Spleen (tissue), 11 donors: ENCODE measurements around the gene SLC6A1. TPM values are rescaled to one million over a fixed set of nuclear protein-coding genes. Genes with fewer than 3 reads are reported as not detected.

ENCODE experiments used
- DNase-seq: peaks from one replicate; pipeline ENCODE4 v3.0.0-alpha.2; 2020
- H3K27ac ChIP-seq, 8 donors: fragments of 200-600 bp; sonication (generic) in 7 of 8; 1 replicate in 4 of 8; 2 replicates in 4 of 8; pipeline versions ENCODE4 v1.5.0 to v1.8.0; 2016 to 2021; ENCODE audit warnings: inconsistent platforms in 4 of 8, mild to moderate bottlenecking in 4 of 8, moderate library complexity in 1 of 8
- H3K27me3 ChIP-seq, 7 donors: fragments of 200-600 bp; sonication (generic) in 6 of 7; replicated peaks in 1 of 7; 1 replicate in 4 of 7; 2 replicates in 3 of 7; pipeline versions ENCODE4 v1.5.0 to v1.8.0; 2016 to 2021; ENCODE audit warnings: inconsistent platforms in 3 of 7, mild to moderate bottlenecking in 1 of 7
- H3K36me3 ChIP-seq, 6 donors: fragments of 200-600 bp; sonication (generic) in 5 of 6; 1 replicate in 4 of 6; 2 replicates in 2 of 6; pipeline versions ENCODE4 v1.5.0 to v1.8.0; 2016 to 2021; ENCODE audit warnings: inconsistent platforms in 2 of 6
- H3K4me1 ChIP-seq, 6 donors: fragments of 200-600 bp; sonication (generic) in 5 of 6; 1 replicate in 3 of 6; 2 replicates in 3 of 6; pipeline versions ENCODE4 v1.5.0 to v1.8.0; 2016 to 2021; ENCODE audit warnings: inconsistent platforms in 3 of 6
- H3K4me3 ChIP-seq, 8 donors: fragments of 200-600 bp; sonication (generic) in 7 of 8; 1 replicate in 4 of 8; 2 replicates in 4 of 8; pipeline versions ENCODE4 v1.5.0 to v1.8.0; 2016 to 2021; ENCODE audit warnings: inconsistent platforms in 4 of 8, mild to moderate bottlenecking in 4 of 8, moderate library complexity in 2 of 8
- H3K9me3 ChIP-seq, 8 donors: fragments of 200-600 bp; sonication (generic) in 7 of 8; 1 replicate in 4 of 8; 2 replicates in 4 of 8; pipeline versions ENCODE4 v1.5.0 to v1.8.0; 2016 to 2021; ENCODE audit warnings: inconsistent platforms in 4 of 8
- CTCF ChIP-seq, 11 experiments: fragments of 200-600 bp in 7 of 11; fragments of 450-650 bp in 4 of 11; sonication (generic) in 4 of 11; IDR thresholded peaks in 8 of 11; conservative IDR thresholded peaks in 3 of 11; 1 replicate in 7 of 11; 2 replicates in 4 of 11; pipeline versions ENCODE4 v1.4.0 to v1.8.0; 2016 to 2021; ENCODE audit warnings: antibody characterized with exemption in 11 of 11, inconsistent platforms in 4 of 11, mild to moderate bottlenecking in 1 of 11
- POLR2A ChIP-seq, 3 donors: fragments of 450-650 bp; IDR thresholded peaks; one replicate each; pipeline ENCODE4 v1.5.1; 2017; ENCODE audit warnings: antibody characterized with exemption in 3 of 3, mild to moderate bottlenecking in 1 of 3
- POLR2AphosphoS5 ChIP-seq, 3 donors: sonication (generic); formaldehyde crosslinking; IDR thresholded peaks; one replicate each; pipeline ENCODE4 v1.5.1; 2017; ENCODE audit warnings: antibody characterized with exemption in 3 of 3
- WGBS, 5 donors: extraction: QIAGEN DNeasy Blood & Tissue Kit in 3 of 5; methylation state at CpG; one replicate each; pipeline versions ENCODE4 v1.1.5 to v1.1.7; 2013 to 2018; 5-methylcytosine and 5-hydroxymethylcytosine counted together
- intact Hi-C: fragments of 100-400 bp; cut with DNase I; formaldehyde crosslinking; loops from one replicate; pipeline ENCODE4 v1.15.0; 2023; ENCODE audit warnings: low total_unique reads
- polyA plus RNA-seq, 3 donors: library from polyadenylated mRNA; stranded (reverse); fragments of 200-250 nt; gene quantifications; one replicate each; pipeline ENCODE4 v1.2.1, GENCODE V29; 2013
- total RNA-seq, 7 donors: library from RNA; depleted of rRNA in 3 of 7; stranded (reverse); fragments of >200 nt in 3 of 7; fragmentation: NEBNext Ultra II Directional in 4 of 7; extraction: Animal tissue kit (Norgen Biotek cat#: 25700) in 4 of 7; gene quantifications; one replicate each; pipeline versions ENCODE4 v1.1.0 to v1.2.1, GENCODE V29; 2016 to 2021
- donor health status: healthy with polysubstance abuse.
- donor health status: DM: no; HTN: no; CAD: no; lungs with moderate emphysema.
- donor health status: DM: no; HTN: no; CAD: no.
- donor health status: Bipolar disorder and iron deficiency.
- donor health status: healthy.
- donor health status: DM: no; HTN: no; CAD: no.
- donor health status: DM: yes; HTN: yes; CAD: no.

SLC6A1 gene
- total and polyA plus RNA-seq, 10 donors: 0.11 to 3.0 (median 0.96) TPM

GRCh38 chr3:10982782-10983181 is 9.8 kb upstream of the SLC6A1 start:
- Histone ChIP-seq H3K27ac (no peak overlapping the region), H3K36me3 (no peaks in the 10 kb centered on the region), H3K4me1 (peaks cover 0 to 5% (median 2%) of the 10 kb centered on the region in 6 donors), H3K4me3 (no peak overlapping the region), H3K9me3 (no peaks in the 10 kb centered on the region), H3K27me3 (peaks cover 0 to 42% (median 0%) of the 10 kb centered on the region in 7 donors)
- 12 to 26% (median 16%) methylated on average over 4 of the region's 4 CpGs for WGBS, 5 donors
- TF ChIP-seq CTCF (IDR thresholded peaks at IDR 0.05 in 8 of 11, conservative IDR thresholded peaks at IDR 0.05 in 3 of 11): no peak
- no peak for TF ChIP-seq POLR2AphosphoS5 (IDR thresholded peaks at IDR 0.05)
- TF ChIP-seq POLR2A (IDR thresholded peaks at IDR 0.05): no peak
- intact Hi-C loops: no loop called here
- no peak for DNase-seq

GRCh38 chr3:10983219-10983916 is 9.2 kb upstream of the SLC6A1 start:
- no peak overlapping the region for H3K27ac ChIP-seq
- TF ChIP-seq POLR2A (IDR thresholded peaks at IDR 0.05): no peak
- TF ChIP-seq CTCF (IDR thresholded peaks at IDR 0.05 in 8 of 11, conservative IDR thresholded peaks at IDR 0.05 in 3 of 11): peak in 9 of 11 experiments; percentile 5 to 70 (median 55)
- TF ChIP-seq POLR2AphosphoS5 (IDR thresholded peaks at IDR 0.05): no peak
- H3K9me3 ChIP-seq: no peaks in the 10 kb centered on the region
- H3K4me3 ChIP-seq: no peak overlapping the region
- H3K36me3 ChIP-seq: no peaks in the 10 kb centered on the region
- WGBS, 5 donors: 23 to 29% (median 23%) methylated on average over 7 of the region's 7 CpGs
- peaks cover 0 to 5% (median 2%) of the 10 kb centered on the region in 6 donors for H3K4me1 ChIP-seq
- no peak for DNase-seq
- H3K27me3 ChIP-seq: peaks cover 0 to 40% (median 0%) of the 10 kb centered on the region in 7 donors
- intact Hi-C loops: no loop called here

- Histone ChIP-seq H3K4me1 (peaks cover 0 to 5% (median 2%) of the 10 kb centered on the region in 6 donors), H3K4me3 (no peak overlapping the region), H3K27me3 (peaks cover 0 to 48% (median 0%) of the 10 kb centered on the region in 7 donors), H3K36me3 (no peaks in the 10 kb centered on the region), H3K27ac (no peak overlapping the region), H3K9me3 (no peaks in the 10 kb centered on the region)
- no peak for TF ChIP-seq CTCF (IDR thresholded peaks at IDR 0.05 in 8 of 11, conservative IDR thresholded peaks at IDR 0.05 in 3 of 11)
- TF ChIP-seq POLR2AphosphoS5 (IDR thresholded peaks at IDR 0.05): no peak
- no peak for TF ChIP-seq POLR2A (IDR thresholded peaks at IDR 0.05)
- WGBS, 5 donors: 83 to 96% (median 89%) methylated on average over 1 of the region's 1 CpG
- intact Hi-C loops: no loop called here
- DNase-seq: no peak
Observed at GRCh38 chr3:10984371-10984896, 8.1 kb upstream of the SLC6A1 start.

- peak; percentile 1 for DNase-seq
- H3K4me1 ChIP-seq: peaks cover 0 to 5% (median 2%) of the 10 kb centered on the region in 6 donors
- no peaks in the 10 kb centered on the region for H3K9me3 ChIP-seq
- peaks cover 0 to 45% (median 0%) of the 10 kb centered on the region in 7 donors for H3K27me3 ChIP-seq
- intact Hi-C loops: no loop called here
- TF ChIP-seq CTCF (IDR thresholded peaks at IDR 0.05 in 8 of 11, conservative IDR thresholded peaks at IDR 0.05 in 3 of 11) (no peak), POLR2AphosphoS5 (IDR thresholded peaks at IDR 0.05) (no peak), POLR2A (IDR thresholded peaks at IDR 0.05) (no peak)
- H3K4me3 ChIP-seq: no peak overlapping the region
- no peak overlapping the region for H3K27ac ChIP-seq
- WGBS, 5 donors: 35 to 50% (median 38%) methylated on average over 1 of the region's 1 CpG
- H3K36me3 ChIP-seq: no peaks in the 10 kb centered on the region
Observed at GRCh38 chr3:10985181-10985580, 7.4 kb upstream of the SLC6A1 start.
